Smooth muscle cell (in vitro differentiated cells): ENCODE results near the gene PIK3R6. TPM values are rescaled to one million over a fixed set of nuclear protein-coding genes. Genes with fewer than 3 reads are reported as not detected.

Experiments
- DNase-seq: peaks from one replicate; lab custom pipeline; 2025; ENCODE audit not compliant: unreplicated experiment; lab: John Stamatoyannopoulos, UW
- H2AFZ ChIP-seq: fragments of 200-600 bp; sonication (generic); 2 replicates; pipeline ENCODE4 v1.6.0; 2016; ENCODE audit warnings: antibody characterized with exemption, low read depth, mild to moderate bottlenecking
- H3F3A ChIP-seq: fragments of 200-600 bp; sonication (generic); 2 replicates; pipeline ENCODE4 v1.6.0; 2017; ENCODE audit warnings: antibody characterized with exemption, low read depth
- H3K27ac ChIP-seq: fragments of 200-600 bp; sonication (generic); 2 replicates; pipeline ENCODE4 v1.5.1; 2016; ENCODE audit warnings: low read depth, mild to moderate bottlenecking
- H3K27me3 ChIP-seq: fragments of 200-600 bp; sonication (generic); 2 replicates; pipeline ENCODE4 v1.6.1; 2016; ENCODE audit warnings: low read depth, mild to moderate bottlenecking
- H3K36me3 ChIP-seq: fragments of 200-600 bp; sonication (generic); 2 replicates; pipeline ENCODE4 v1.5.1; 2016; ENCODE audit warnings: low read depth
- H3K4me1 ChIP-seq: fragments of 200-600 bp; sonication (generic); 2 replicates; pipeline ENCODE4 v1.5.1; 2016; ENCODE audit warnings: low read depth
- H3K4me2 ChIP-seq: fragments of 200-600 bp; sonication (generic); 2 replicates; pipeline ENCODE4 v1.6.0; 2016; ENCODE audit warnings: mild to moderate bottlenecking
- H3K4me3 ChIP-seq: fragments of 200-600 bp; sonication (generic); 2 replicates; pipeline ENCODE4 v1.5.1; 2016; ENCODE audit warnings: mild to moderate bottlenecking
- H3K79me2 ChIP-seq: fragments of 200-600 bp; sonication (generic); 2 replicates; pipeline ENCODE4 v1.6.0; 2016; ENCODE audit warnings: low read depth, mild to moderate bottlenecking
- H3K9ac ChIP-seq: fragments of 200-600 bp; sonication (generic); 2 replicates; pipeline ENCODE4 v1.6.0; 2016; ENCODE audit warnings: low read depth
- H3K9me3 ChIP-seq: fragments of 200-600 bp; sonication (generic); replicated peaks from 2 replicates; pipeline ENCODE4 v1.5.1; 2016; ENCODE audit warnings: low read depth
- H4K20me1 ChIP-seq: fragments of 200-600 bp; sonication (generic); 2 replicates; pipeline ENCODE4 v1.6.0; 2016; ENCODE audit warnings: low read depth
- WGBS: methylation state at CpG from one replicate; pipeline ENCODE4 v1.1.7; 2016; ENCODE audit warnings: low lambda C conversion rate; 5-methylcytosine and 5-hydroxymethylcytosine counted together
- polyA plus RNA-seq: library from polyadenylated mRNA; unstranded; fragments of >200 nt; fragmentation: Nextera tagmentation; extraction: Ambion mirVana; gene quantifications from 2 replicates; pipeline ENCODE4 v1.2.1, GENCODE V29; 2016
- total RNA-seq: library from RNA; depleted of rRNA; stranded (reverse); fragments of >200 nt; gene quantifications from 2 replicates; pipeline ENCODE4 v1.2.3, GENCODE V29; 2014
- TF ChIP-seq, protein P1 (sequence below): fragments of 200-600 bp; sonication (generic); IDR thresholded peaks from 2 replicates; pipeline ENCODE4 v1.5.1; 2017; ENCODE audit warnings: borderline replicate concordance, mild to moderate bottlenecking, antibody characterized with exemption; ENCODE audit not compliant: insufficient read depth, poor library complexity, severe bottlenecking

PIK3R6 gene
- total and polyA plus RNA-seq, 2 experiments from 2014 or later: not detected

DNA sequence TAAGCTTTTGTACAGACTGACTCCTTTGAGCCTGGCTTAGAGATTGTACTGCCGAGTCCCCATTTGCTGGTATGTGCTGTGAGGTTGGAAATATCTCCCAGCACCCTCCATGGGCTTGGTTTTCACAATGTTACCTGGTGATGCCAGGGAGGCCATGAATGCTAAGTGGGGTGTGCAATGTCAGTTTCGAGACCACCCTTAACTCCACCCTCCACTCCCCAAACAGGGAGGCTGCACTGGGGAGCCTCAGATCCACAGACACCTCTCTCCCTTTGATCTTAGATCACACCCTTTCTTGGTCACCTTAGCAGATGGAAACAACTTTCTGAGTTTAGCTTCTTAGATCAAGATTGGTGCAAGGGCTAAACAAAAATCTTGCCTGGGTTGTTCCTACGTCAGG, 28.6 kb upstream of the PIK3R6 start:
- TF ChIP-seq, protein P1, sequence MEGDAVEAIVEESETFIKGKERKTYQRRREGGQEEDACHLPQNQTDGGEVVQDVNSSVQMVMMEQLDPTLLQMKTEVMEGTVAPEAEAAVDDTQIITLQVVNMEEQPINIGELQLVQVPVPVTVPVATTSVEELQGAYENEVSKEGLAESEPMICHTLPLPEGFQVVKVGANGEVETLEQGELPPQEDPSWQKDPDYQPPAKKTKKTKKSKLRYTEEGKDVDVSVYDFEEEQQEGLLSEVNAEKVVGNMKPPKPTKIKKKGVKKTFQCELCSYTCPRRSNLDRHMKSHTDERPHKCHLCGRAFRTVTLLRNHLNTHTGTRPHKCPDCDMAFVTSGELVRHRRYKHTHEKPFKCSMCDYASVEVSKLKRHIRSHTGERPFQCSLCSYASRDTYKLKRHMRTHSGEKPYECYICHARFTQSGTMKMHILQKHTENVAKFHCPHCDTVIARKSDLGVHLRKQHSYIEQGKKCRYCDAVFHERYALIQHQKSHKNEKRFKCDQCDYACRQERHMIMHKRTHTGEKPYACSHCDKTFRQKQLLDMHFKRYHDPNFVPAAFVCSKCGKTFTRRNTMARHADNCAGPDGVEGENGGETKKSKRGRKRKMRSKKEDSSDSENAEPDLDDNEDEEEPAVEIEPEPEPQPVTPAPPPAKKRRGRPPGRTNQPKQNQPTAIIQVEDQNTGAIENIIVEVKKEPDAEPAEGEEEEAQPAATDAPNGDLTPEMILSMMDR: no peak
- H3K27ac ChIP-seq: no peak overlapping the region
- 85% methylated on average over 3 of the region's 3 CpGs for WGBS
- no peak overlapping the region for H3K4me2 ChIP-seq
- H3K36me3 ChIP-seq: no peaks in the 10 kb centered on the region
- H4K20me1 ChIP-seq: no peaks in the 10 kb centered on the region
- H3K4me1 ChIP-seq: peaks cover 8% of the 10 kb centered on the region
- H2AFZ ChIP-seq: no peak overlapping the region
- H3K9me3 ChIP-seq: no peaks in the 10 kb centered on the region
- no peak overlapping the region for H3K9ac ChIP-seq
- H3K27me3 ChIP-seq: peaks cover 5% of the 10 kb centered on the region
- DNase-seq: no peak
- H3F3A ChIP-seq: no peaks in the 10 kb centered on the region
- H3K4me3 ChIP-seq: no peak overlapping the region
- H3K79me2 ChIP-seq: no peaks in the 10 kb centered on the region

DNA sequence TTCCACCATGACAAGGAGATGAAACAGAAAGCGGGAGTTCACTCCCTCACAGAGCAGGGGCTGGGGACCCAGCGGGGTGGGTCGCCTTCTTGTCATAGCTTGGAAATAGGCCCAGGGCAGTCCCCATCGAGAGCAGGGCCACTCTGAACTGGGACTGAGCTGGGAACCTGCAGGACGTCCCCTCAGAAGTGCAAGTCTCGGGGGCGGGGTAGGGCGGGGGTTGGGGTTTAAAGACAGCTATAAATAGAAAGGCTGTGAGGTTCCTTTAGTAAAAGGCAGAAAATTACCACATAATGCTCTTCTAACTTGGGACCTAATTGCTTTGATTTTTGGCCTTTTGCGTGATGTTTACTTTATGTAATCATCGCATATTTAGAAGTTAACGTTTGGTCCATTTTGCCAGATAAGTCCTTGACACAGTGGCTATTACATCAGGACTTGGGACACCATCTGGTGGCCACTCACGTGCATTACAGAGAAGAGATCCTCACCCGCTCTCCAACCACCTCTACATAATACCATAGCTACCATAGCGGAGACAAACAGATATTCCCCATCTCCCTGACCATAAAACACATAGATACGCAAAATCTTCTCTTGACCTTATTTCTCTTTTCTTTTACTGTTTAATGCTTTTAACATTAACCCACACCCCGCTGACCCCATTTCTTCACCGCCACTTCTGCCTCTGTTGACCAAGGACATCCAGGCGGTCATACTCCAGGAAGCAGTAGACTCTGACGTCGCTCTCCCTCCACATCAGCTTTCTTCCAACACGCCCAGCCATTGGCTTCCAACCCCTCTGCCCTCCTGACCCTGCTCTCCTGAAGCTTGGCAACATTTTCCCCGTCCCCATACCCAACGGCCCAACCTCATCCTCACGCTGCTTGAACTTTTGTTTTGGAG, 27.5 kb upstream of the PIK3R6 start:
- H3K27me3 ChIP-seq: peaks cover 5% of the 10 kb centered on the region
- H3K9ac ChIP-seq: no peak overlapping the region
- H3K79me2 ChIP-seq: no peaks in the 10 kb centered on the region
- no peaks in the 10 kb centered on the region for H3K36me3 ChIP-seq
- H3K9me3 ChIP-seq: no peaks in the 10 kb centered on the region
- no peaks in the 10 kb centered on the region for H3F3A ChIP-seq
- H3K4me1 ChIP-seq: peaks cover 8% of the 10 kb centered on the region
- peak overlapping the region; percentile 54 for H2AFZ ChIP-seq
- peak overlapping the region; percentile 82 for H3K4me2 ChIP-seq
- H3K27ac ChIP-seq: no peak overlapping the region
- peak overlapping the region; percentile 28 for H3K4me3 ChIP-seq
- DNase-seq: no peak
- TF ChIP-seq, protein P1: peak; percentile 70
- no peaks in the 10 kb centered on the region for H4K20me1 ChIP-seq
- WGBS: 39% methylated on average over 24 of the region's 24 CpGs

GRCh38 chr17:8894202-8894671, 26.8 kb upstream of the PIK3R6 start:
- no peaks in the 10 kb centered on the region for H3K36me3 ChIP-seq
- no peaks in the 10 kb centered on the region for H3F3A ChIP-seq
- H3K27me3 ChIP-seq: peaks cover 5% of the 10 kb centered on the region
- no peak overlapping the region for H3K9ac ChIP-seq
- no peak overlapping the region for H3K27ac ChIP-seq
- no peaks in the 10 kb centered on the region for H3K79me2 ChIP-seq
- TF ChIP-seq, protein P1: no peak
- no peaks in the 10 kb centered on the region for H3K9me3 ChIP-seq
- peak overlapping the region; percentile 82 for H3K4me2 ChIP-seq
- H3K4me3 ChIP-seq: peak overlapping the region; percentile 28
- peaks cover 8% of the 10 kb centered on the region for H3K4me1 ChIP-seq
- DNase-seq: no peak
- no peaks in the 10 kb centered on the region for H4K20me1 ChIP-seq
- WGBS: 63% methylated on average over 17 of the region's 17 CpGs
- H2AFZ ChIP-seq: peak overlapping the region; percentile 54
